Islet of Langerhans (tissue), 1 donor: ENCODE measurements around the gene FOXI1.

Experiments used
- FAIRE-seq: peaks from one replicate; lab custom pipeline; 2011; peaks lifted over from hg19 to GRCh38; lab: Jason Lieb, UNC

Gene FOXI1

DNA sequence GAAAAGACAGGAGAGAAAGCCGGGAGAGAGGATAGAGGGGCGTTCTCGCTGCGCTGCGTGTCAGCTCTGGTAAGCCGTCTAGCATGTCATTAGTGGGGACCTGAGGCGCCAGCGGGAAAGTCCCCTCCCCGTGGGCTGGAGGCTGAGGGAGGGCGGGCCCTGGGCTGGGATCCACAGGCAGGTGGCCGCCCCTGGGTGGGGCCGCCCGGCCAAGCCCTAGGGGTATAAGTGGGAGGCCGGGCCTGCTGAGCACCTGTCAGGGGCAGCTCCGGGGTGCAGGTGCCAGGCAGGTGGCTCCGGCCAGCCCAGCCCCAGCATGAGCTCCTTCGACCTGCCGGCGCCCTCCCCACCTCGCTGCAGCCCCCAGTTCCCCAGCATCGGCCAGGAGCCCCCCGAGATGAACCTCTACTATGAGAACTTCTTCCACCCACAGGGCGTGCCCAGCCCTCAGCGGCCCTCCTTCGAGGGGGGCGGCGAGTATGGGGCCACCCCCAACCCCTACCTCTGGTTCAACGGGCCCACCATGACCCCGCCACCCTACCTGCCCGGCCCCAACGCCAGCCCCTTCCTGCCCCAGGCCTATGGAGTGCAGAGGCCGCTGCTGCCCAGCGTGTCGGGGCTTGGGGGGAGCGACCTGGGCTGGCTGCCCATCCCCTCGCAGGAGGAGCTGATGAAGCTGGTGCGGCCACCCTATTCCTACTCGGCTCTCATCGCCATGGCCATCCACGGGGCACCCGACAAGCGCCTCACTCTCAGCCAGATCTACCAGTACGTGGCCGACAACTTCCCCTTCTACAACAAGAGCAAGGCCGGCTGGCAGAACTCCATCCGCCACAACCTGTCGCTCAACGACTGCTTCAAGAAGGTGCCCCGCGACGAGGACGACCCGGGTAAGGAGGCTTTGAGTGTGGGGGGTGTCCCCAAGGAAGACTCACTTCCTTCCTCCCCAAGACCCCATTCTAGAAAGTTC is at the start of gene FOXI1:
TSS of gene FOXI1 (plus strand) at position 256 of the 970 bp plus-strand sequence. CDS start at position 317, 61 bp downstream.
- no peak for FAIRE-seq

DNA sequence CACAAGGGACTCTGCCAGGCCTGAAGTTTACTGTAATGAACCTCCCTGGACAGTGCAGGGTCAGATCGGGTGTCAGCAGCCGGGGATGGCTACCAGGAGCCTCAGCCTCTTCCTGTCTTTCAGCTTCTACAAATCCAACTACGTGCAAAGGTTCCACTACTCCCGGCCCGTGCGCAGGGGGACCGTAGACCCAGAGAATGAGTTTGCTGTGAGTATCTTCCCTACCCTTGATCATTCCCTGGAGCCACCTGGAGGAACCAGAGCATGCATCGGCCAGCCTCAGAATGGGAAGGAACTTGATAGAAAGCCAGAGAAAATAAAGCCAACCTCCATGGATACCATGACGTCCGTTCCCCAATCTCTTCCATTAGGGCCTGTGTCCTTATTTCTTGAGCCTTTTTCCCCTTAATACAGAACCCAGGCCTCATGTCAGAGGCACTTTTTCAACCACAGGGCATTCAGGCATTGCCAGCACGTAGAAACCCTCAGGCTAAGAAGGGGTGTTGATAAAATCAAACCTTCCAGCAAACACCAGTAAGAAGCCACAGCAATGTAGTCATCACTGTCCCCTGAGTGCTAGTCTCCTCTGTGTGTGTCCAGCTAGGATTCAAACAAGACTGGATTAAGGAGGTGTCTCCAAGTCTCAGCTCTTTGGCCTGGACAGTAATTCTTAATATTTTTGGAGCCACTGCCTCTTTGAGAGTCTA is 49.0 kb upstream of the FOXI1 start:
- no peak for FAIRE-seq

DNA sequence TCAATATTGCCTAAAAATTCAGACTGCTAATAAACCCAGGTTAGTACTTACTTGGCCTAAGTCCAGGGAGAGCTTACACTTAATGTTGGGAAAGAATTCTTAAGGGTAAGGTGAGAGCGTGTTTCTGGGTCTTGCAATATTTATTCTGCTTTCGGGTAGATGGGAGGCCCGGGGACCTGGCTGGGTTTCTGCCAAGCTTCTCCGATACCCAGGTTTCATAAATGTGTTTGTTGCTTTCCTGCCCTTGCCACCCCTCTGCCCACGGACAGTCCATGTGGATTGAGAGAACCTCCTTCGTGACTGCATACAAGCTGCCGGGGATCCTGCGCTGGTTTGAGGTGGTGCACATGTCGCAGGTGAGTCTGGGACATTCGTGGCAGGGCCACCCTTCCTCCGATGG is 48.4 kb upstream of the FOXI1 start:
- FAIRE-seq = no peak

DNA sequence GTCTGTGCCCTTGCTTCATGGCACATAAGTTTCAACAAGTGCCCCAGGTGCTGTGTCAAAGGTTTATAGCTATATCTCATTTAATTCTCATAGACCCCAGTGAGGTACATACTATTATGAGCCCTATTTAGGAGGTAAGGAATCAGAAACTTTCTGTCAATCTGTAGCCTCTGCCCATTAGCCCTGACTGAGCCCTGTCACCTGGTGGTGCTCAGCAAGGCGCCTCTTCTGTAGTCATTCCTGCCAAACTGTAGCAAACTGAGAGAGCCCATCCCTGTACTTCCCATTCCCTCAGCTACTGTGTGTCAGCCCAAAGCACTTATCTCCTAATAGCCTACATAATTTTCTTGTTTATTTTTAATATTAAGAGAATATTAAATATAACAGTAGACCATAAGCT is 46.5 kb upstream of the FOXI1 start:
- FAIRE-seq = no peak

DNA sequence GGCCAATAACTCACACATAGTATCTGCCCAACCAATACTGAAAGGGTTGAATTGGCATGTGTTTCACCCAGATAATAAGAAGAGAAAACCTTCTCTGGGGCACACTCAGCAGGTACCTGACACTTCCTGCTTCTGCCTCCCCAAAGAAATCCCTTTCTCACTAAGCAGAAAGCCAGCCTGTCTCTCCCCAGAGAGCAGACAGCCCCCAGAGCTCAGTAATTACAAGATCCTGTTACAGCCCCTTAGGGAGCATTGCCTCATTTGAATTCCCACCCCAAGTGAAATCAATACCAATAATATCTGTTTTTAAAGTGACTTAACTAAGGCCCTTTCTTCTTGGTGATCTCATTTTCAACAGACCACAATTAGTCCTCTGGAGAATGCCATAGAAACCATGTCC is 38.5 kb upstream of the FOXI1 start:
- FAIRE-seq = no peak

GRCh38 chr5:170067574-170068170 is 38.0 kb upstream of the FOXI1 start:
- FAIRE-seq = no peak

GRCh38 chr5:170069512-170069911 is 36.2 kb upstream of the FOXI1 start:
- no peak for FAIRE-seq

DNA sequence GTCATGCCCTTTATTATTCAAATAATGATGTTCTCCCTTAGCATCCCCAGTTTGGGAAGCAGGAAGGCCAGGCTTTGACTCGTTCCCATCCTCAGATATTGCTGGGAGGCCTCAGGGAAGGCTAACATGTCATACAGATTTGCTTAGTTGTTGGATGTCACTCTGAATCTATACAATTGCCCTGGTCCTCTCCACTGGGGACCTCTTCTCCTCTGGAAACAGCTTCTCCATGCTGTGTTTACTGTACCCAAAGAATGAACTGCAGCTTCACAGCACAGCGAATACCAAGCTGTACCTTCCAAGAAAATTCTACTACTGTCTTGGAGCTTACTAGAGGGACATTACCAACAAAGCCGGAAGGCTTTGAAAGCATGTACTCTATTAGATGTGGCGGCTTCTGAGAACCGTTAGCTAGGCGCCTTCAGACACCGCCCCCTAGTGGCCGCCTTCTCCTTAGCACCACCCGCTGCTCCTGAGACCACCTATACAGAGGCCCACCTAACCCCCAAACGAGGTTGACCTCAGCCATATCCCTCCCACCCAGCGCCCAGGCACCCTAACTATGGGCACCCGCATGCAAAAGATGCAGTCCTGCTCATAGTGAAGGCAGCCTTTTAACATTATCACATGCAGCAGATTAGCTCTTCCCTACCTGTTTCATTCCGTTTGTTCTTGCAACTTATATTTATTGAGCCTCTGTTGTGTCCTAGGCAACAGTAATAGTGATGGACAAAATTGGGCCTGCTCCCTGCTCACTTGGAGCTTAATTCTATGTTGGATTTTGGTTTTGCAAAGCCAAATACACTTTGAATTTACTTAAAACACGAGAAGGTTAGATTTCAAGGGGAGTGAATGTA is 34.9 kb upstream of the FOXI1 start:
- FAIRE-seq = no peak

DNA sequence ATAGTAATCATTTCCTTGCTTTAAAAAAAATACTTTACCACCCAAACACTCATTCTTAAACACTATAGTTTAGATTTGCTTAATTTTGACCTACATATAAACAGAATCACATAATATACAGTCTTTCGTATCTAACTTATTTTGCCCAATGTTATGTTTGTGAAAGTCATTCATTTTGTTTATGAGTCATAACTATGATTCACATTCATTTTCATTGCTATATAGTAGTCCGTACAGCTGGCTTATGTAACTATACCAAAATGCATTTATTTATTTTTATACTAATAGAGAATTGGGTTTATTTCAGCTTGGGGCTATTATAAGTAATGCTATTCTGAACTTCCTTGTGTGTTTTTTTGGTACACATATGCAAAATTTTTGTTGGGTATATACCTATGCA is 33.9 kb upstream of the FOXI1 start:
- FAIRE-seq = no peak

- no peak for FAIRE-seq
These were observed 30.0 kb upstream of the FOXI1 start for GRCh38 chr5:170075696-170076095.

DNA sequence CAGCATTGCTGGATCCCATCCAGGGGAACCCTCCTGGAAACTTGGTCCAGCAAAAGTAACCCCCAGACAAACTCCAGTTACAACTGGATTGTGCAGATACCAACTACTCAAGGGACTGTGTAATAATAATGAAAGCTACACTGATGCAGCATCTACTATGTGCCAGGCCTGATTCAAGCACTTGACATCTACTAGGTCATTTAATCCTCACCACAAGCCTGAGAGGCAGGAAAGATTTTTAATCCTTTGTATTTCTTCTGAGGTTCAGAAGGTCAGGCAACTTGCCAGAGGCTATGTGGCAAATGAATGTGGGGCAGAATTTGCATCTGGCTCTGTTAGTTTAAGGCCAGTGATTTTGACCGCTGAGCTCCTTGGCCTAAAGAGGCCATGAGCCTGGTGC is 29.5 kb upstream of the FOXI1 start:
- no peak for FAIRE-seq

GRCh38 chr5:170076739-170077138 is 29.0 kb upstream of the FOXI1 start:
- no peak for FAIRE-seq

DNA sequence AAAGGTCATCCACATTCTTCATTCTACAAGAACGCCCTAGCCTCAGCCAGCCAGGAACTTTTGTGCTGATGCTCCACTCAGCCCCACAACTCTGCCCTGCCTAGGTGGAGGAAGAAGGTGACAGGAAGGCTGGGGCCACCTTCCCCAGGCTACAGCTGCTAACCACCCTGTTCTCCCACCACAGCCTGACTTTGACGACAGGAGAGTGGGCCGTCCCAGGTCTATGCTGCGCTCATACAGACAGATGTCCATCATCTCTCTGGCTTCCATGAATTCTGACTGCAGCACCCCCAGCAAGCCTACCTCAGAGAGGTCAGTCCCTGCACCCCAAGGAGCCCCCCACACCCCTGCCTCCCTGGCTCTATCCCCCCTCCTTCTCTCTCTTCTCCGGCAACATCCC is 28.2 kb upstream of the FOXI1 start:
- no peak for FAIRE-seq

DNA sequence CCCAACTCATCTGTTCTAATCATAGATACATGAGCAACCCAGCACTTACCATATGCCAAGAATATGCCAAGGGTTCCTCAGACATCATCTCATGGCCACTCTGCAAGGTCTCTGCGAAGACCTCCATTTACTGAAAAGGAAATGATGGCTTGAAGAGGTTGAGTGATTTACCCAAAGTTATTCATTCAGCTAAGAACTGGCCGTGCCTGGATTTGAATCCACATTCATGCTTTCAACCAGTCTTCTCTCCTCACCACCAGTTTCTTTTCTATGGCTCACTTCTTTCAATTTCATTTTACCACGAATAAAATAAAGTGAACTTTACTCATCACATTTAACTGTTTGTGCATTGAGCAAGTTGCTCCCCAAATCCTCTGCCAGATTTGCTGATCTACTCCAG is 27.2 kb upstream of the FOXI1 start:
- no peak for FAIRE-seq

DNA sequence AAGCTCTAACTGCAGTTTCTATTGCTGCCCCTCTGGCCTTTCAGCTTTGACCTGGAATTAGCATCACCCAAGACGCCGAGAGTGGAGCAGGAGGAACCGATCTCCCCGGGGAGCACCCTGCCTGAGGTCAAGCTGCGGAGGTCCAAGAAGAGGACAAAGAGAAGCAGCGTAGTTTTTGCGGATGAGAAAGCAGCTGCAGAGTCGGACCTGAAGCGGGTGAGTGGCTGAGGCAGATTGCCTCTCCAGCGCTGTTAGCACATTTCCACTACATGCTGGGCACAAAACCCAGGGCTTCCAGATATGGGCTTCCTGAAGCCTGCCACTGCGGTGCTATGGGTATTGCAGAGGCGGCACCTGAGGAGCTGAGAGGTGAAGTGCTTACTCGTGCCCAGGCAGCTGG is 26.8 kb upstream of the FOXI1 start:
- no peak for FAIRE-seq

GRCh38 chr5:170080217-170080616 is 25.5 kb upstream of the FOXI1 start:
- no peak for FAIRE-seq

DNA sequence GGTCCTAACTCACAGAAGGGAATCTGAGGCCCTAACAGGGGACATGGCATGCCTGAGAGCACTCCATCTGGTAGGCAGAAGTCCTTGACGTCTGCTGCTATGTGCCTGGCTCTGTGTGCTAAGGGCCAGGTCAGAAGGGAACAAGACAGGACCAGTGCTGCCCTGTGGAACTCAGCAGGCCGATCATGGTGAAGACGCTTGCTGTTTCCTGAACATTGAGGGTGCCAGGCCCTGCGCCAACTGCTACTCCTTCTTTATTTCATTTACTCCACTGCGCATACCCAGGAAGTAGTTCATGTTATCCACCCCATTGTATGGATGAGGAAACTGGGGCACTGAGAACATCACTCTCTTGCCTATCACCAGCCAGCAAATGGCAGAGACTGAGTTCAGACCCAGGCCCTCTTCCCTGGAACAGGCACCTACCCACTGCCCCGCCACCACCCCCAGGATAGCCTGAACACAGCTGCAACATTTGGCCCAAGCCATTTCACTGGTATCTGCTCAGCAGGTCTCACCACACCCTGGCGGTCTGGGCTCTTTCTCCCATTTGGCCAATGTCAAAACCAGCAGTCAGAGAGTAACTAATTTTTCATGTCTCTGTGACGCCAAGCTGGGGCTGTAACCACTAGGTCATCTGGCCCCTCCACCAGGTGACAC is 24.8 kb upstream of the FOXI1 start:
- FAIRE-seq = no peak

- no peak for FAIRE-seq
These were observed 24.1 kb upstream of the FOXI1 start for GRCh38 chr5:170081616-170082015.

GRCh38 chr5:170082701-170083100 is 23.0 kb upstream of the FOXI1 start:
- no peak for FAIRE-seq

- no peak for FAIRE-seq
These were observed 18.4 kb upstream of the FOXI1 start for GRCh38 chr5:170087168-170087817.

DNA sequence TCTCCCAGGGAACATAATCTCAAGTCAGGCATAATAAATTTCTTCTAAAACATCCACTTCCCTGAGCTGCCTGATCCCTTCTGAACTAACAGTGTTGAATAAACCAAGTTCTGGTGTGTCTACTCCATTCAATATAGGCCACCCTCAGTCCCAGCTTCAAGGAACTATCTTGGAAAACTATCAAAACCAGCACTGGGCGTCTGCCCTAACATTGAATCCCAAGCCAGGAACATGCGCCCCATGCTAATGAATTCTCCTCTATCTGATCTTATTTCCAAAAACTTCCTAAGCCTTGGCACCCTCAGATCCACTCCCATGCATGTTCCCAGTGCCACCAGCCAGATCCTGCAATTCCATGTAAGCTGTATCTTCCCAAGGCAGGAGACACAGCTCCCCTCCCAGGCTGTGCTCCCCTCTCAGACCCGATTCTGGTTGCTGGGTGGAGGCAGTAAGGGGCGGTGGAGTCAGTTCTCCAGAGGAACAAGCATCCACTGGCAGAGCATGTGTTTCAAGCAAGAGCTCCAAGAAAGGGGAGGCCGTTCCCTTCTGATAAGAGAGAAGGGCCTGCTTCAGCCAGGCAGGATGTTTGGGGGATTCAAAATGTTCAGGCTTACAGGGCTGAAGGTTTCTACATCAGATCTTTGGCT is 13.1 kb upstream of the FOXI1 start:
- FAIRE-seq = no peak
